HCT116 (cell line): ENCODE results near the gene HSPA12A. TPM values are rescaled to one million over a fixed set of nuclear protein-coding genes. Genes with fewer than 3 reads are reported as not detected.
A peak's percentile ranks its signal among the peaks of the same experiment; 100 is the strongest.

Experiments used
- ATAC-seq: fragments of 200-7000 bp; cut with Tn5 transposase; 2 replicates; pipeline ENCODE4 v1.9.1; 2020; ENCODE audit warnings: mild to moderate bottlenecking, moderate library complexity
- BruUV-seq: library from RNA; stranded (reverse); fragments of 400-500 nt; replicated peaks from 2 replicates; lab custom pipeline; 2021; lab: Mats Ljungman, UMichigan
- CTCF ChIA-PET: fragments of 300-600 bp; sonication (Branson Sonifier 250); formaldehyde crosslinking; loops from one replicate; lab custom pipeline; 2021; ENCODE audit warnings: antibody characterized with exemption; lab: Charles Lee
- POLR2A ChIA-PET: fragments of 300-600, 350-600 bp; sonication (Branson Sonifier 250); formaldehyde crosslinking; loops from one replicate; lab custom pipeline; 2021; ENCODE audit warnings: antibody characterized with exemption; lab: Charles Lee
- RAD21 ChIA-PET, 2 experiments: fragments of 300-600 bp; sonication (Branson Sonifier 250); formaldehyde crosslinking; loops; one replicate each; lab custom pipeline; 2023; ENCODE audit warnings: low total read pairs in 2 of 2; ENCODE audit not compliant: uncharacterized antibody in 2 of 2, unreplicated experiment in 2 of 2, low non-redundant PET in 1 of 2; lab: Charles Lee
- DNase-seq: peaks from one replicate; pipeline ENCODE4 v3.0.0-alpha.2; 2010; ENCODE audit warnings: low read depth, low spot score
- H2AFZ ChIP-seq: fragments of 200-600 bp; shearing (Covaris generic), sonication (generic); 2 replicates; pipeline ENCODE4 v1.6.1; 2017; ENCODE audit warnings: low read depth, mixed run types, mixed read lengths, antibody characterized with exemption, low read length; ENCODE audit not compliant: poor library complexity, severe bottlenecking
- H3K27ac ChIP-seq: 2 replicates; pipeline ENCODE4 v1.5.1; 2012; ENCODE audit warnings: low read depth, low read length
- H3K27me3 ChIP-seq: fragments of 200-600 bp; sonication (generic); 2 replicates; pipeline ENCODE4 v1.6.1; 2016; ENCODE audit warnings: mixed run types, low read length, mixed read lengths; ENCODE audit not compliant: insufficient read depth
- H3K36me3 ChIP-seq, 2 experiments: fragments of 200-500 bp in 1 of 2; fragments of 200-600 bp in 1 of 2; sonication (Bioruptor generic) in 1 of 2; sonication (generic) in 1 of 2; 2 replicates each; pipeline versions ENCODE4 v1.5.1 to v1.6.1; 2014 to 2016; ENCODE audit warnings: low read length in 2 of 2, inconsistent platforms in 1 of 2, mixed read lengths in 1 of 2, mixed run types in 1 of 2; ENCODE audit not compliant: insufficient read depth in 2 of 2, control insufficient read depth in 1 of 2
- H3K4me1 ChIP-seq, 2 experiments: fragments of 200-600 bp in 1 of 2; sonication (generic) in 1 of 2; 2 replicates each; pipeline versions ENCODE4 v1.5.1 to v1.6.1; 2012 to 2017; ENCODE audit warnings: low read length in 2 of 2, inconsistent platforms in 1 of 2, mild to moderate bottlenecking in 1 of 2, mixed read lengths in 1 of 2, mixed run types in 1 of 2, moderate library complexity in 1 of 2; ENCODE audit not compliant: insufficient read depth in 2 of 2, control insufficient read depth in 1 of 2
- H3K4me2 ChIP-seq: fragments of 200-600 bp; sonication (generic); 2 replicates; pipeline ENCODE4 v1.6.1; 2017; ENCODE audit warnings: mixed run types, low read length, mixed read lengths
- H3K4me3 ChIP-seq, 2 experiments: fragments of 200-600 bp in 1 of 2; sonication (generic) in 1 of 2; replicated peaks in 1 of 2; 2 replicates each; pipeline ENCODE4 v1.5.1; 2011 to 2016; ENCODE audit warnings: low read length in 2 of 2, control low read depth in 1 of 2, low read depth in 1 of 2, mild to moderate bottlenecking in 1 of 2, mixed read lengths in 1 of 2, mixed run types in 1 of 2
- H3K79me2 ChIP-seq: fragments of 200-600 bp; sonication (generic); 2 replicates; pipeline ENCODE4 v1.6.1; 2017; ENCODE audit warnings: mild to moderate bottlenecking, mixed run types, low read length, moderate library complexity, mixed read lengths; ENCODE audit not compliant: insufficient read depth
- H3K9ac ChIP-seq: fragments of 200-600 bp; sonication (generic); 2 replicates; pipeline ENCODE4 v1.6.1; 2016; ENCODE audit warnings: low read length, mixed read lengths
- H3K9me2 ChIP-seq: fragments of 200-600 bp; sonication (generic), shearing (Covaris generic); 2 replicates; pipeline ENCODE4 v1.6.1; 2017; ENCODE audit warnings: mixed run types, mild to moderate bottlenecking, moderate library complexity; ENCODE audit not compliant: insufficient read depth
- H3K9me3 ChIP-seq, 2 experiments: fragments of 200-500 bp in 1 of 2; fragments of 200-600 bp in 1 of 2; sonication (Bioruptor generic) in 1 of 2; sonication (generic) in 1 of 2; 2 replicates each; pipeline ENCODE4 v1.6.1; 2014 to 2017; ENCODE audit warnings: low read length in 2 of 2, mixed read lengths in 2 of 2, inconsistent platforms in 1 of 2, low read depth in 1 of 2, mild to moderate bottlenecking in 1 of 2, mixed run types in 1 of 2, moderate library complexity in 1 of 2; ENCODE audit not compliant: control insufficient read depth in 1 of 2, insufficient read depth in 1 of 2
- H4K20me1 ChIP-seq: fragments of 200-600 bp; sonication (generic), shearing (Covaris generic); 2 replicates; pipeline ENCODE4 v1.6.1; 2017; ENCODE audit warnings: mixed run types, mild to moderate bottlenecking, moderate library complexity; ENCODE audit not compliant: insufficient read depth
- CBX3 ChIP-seq: IDR thresholded peaks from 2 replicates; pipeline ENCODE4 v1.6.1; 2012; ENCODE audit warnings: low read depth
- CEBPB ChIP-seq: IDR thresholded peaks from 2 replicates; pipeline ENCODE4 v1.6.1; 2012; ENCODE audit warnings: low read depth
- ELF1 ChIP-seq: IDR thresholded peaks from 2 replicates; pipeline ENCODE4 v1.6.1; 2012; ENCODE audit warnings: low read depth, borderline replicate concordance
- FOSL1 ChIP-seq: IDR thresholded peaks from 2 replicates; pipeline ENCODE4 v1.6.1; 2012; ENCODE audit warnings: low read depth
- JUND ChIP-seq: IDR thresholded peaks from 2 replicates; pipeline ENCODE4 v1.6.1; 2012
- MAX ChIP-seq: IDR thresholded peaks from 2 replicates; pipeline ENCODE4 v1.6.1; 2012
- POLR2AphosphoS5 ChIP-seq: IDR thresholded peaks from 2 replicates; pipeline ENCODE4 v1.6.1; 2011; ENCODE audit warnings: mild to moderate bottlenecking, low read depth, low read length, moderate library complexity
- RAD21 ChIP-seq: IDR thresholded peaks from 2 replicates; pipeline ENCODE4 v1.6.1; 2012; ENCODE audit warnings: low read depth, mild to moderate bottlenecking
- SIN3A ChIP-seq: IDR thresholded peaks from 2 replicates; pipeline ENCODE4 v1.6.1; 2012; ENCODE audit warnings: low read depth
- SP1 ChIP-seq: IDR thresholded peaks from 2 replicates; pipeline ENCODE4 v1.6.1; 2012; ENCODE audit warnings: low read depth
- SRF ChIP-seq: IDR thresholded peaks from 2 replicates; pipeline ENCODE4 v1.6.1; 2012; ENCODE audit warnings: low read depth
- ZFX ChIP-seq: fragments of 450-650 bp; IDR thresholded peaks from 2 replicates; pipeline ENCODE4 v1.6.1; 2017
- intact Hi-C: fragments of 100-400 bp; cut with micrococcal nuclease; formaldehyde crosslinking; loops from 2 replicates; pipeline ENCODE4 v1.10.0; 2022
- total RNA-seq: library from RNA; stranded (reverse); gene quantifications from one replicate; pipeline ENCODE4 v1.2.1, GENCODE V29; 2021; ENCODE audit not compliant: unreplicated experiment

Gene HSPA12A
- total RNA-seq, 1 experiment from 2014 or later, result 19.8 TPM

- H3K27ac ChIP-seq, result peak overlapping the region; percentile 11; the same call in 1 of the 2 replicates
- no peaks in the 10 kb centered on the region for H3K79me2 ChIP-seq
- H3K9me2 ChIP-seq, result no peaks in the 10 kb centered on the region
- ChIA-PET CTCF (interaction anchor here (1.0 to 1.2 kb wide), 2 partner anchors 154 to 534 kb away, joined by 3 read pairs; no protein-coding TSS in a partner anchor), POLR2A (no interaction called here), RAD21 (no interaction called here)
- H3K4me3 ChIP-seq, result peak overlapping the region in 1 of 2 experiments; percentile 14; a peak in 1 of 4 replicates
- H3K27me3 ChIP-seq, result no peaks in the 10 kb centered on the region
- no peak for TF ChIP-seq SRF
- peak; percentile 86 for TF ChIP-seq FOSL1
- TF ChIP-seq SP1, result peak; percentile 64
- TF ChIP-seq CBX3, result no peak; the same call in 1 of the 2 replicates
- TF ChIP-seq CEBPB, result peak; percentile 88
- no peak for TF ChIP-seq ELF1
- TF ChIP-seq RAD21, result no peak
- TF ChIP-seq MAX, result peak; percentile 58
- peak; percentile 69 for TF ChIP-seq JUND
- TF ChIP-seq SIN3A, result 0 out of 2 replicates have a peak, but pooled peaks have one; percentile 17
- TF ChIP-seq POLR2AphosphoS5, result peak; percentile 31; the same call in 1 of the 2 replicates
- peak overlapping the region; percentile 55 for H3K4me2 ChIP-seq
- H2AFZ ChIP-seq, result peak overlapping the region; percentile 47
- H3K9me3 ChIP-seq, result no peaks in the 10 kb centered on the region
- ATAC-seq (peak; percentile 81), DNase-seq (peak; percentile 55)
- intact Hi-C loops, result no loop called here
- no TSS peak for BruUV-seq
- peaks cover 11 to 20% of the 10 kb centered on the region in 2 experiments for H3K4me1 ChIP-seq
- H4K20me1 ChIP-seq, result no peaks in the 10 kb centered on the region
- no peak overlapping the region for H3K9ac ChIP-seq
- H3K36me3 ChIP-seq, result no peaks in the 10 kb centered on the region
Observed at GRCh38 chr10:116634126-116634975, 108.0 kb downstream of the HSPA12A start.

GRCh38 chr10:116633216-116633600 lies 109.2 kb downstream of the HSPA12A start:
- ChIA-PET POLR2A (no interaction called here), CTCF (no interaction called here)
- Histone ChIP-seq H3K27me3 (no peaks in the 10 kb centered on the region), H3K36me3 (no peaks in the 10 kb centered on the region), H3K79me2 (no peaks in the 10 kb centered on the region), H3K9ac (no peak overlapping the region), H2AFZ (no peak overlapping the region), H3K4me1 (peaks cover 11 to 20% of the 10 kb centered on the region in 2 experiments), H3K9me2 (no peaks in the 10 kb centered on the region)
- no peak for DNase-seq
- intact Hi-C loops, result no loop called here
- TF ChIP-seq ELF1 (no peak), ZFX (no peak)
- TF ChIP-seq, all 23 proteins: peak for 0
- RAD21 ChIA-PET, result no interaction called here
- no TSS peak for BruUV-seq
- no peaks in the 10 kb centered on the region for H4K20me1 ChIP-seq
- H3K4me2 ChIP-seq, result no peak overlapping the region
- ATAC-seq, result no peak
- no peak overlapping the region for H3K27ac ChIP-seq
- H3K9me3 ChIP-seq, result no peaks in the 10 kb centered on the region
- no peak overlapping the region for H3K4me3 ChIP-seq
